Upper lobe of left lung (tissue), 6 donors: ENCODE measurements around the gene WDFY3. TPM values are rescaled to one million over a fixed set of nuclear protein-coding genes. Genes with fewer than 3 reads are reported as not detected.
A peak's percentile ranks its signal among the peaks of the same experiment; 100 is the strongest.

Experiments used
- ATAC-seq, 2 donors: fragments of 200-7000 bp; cut with Tn5 transposase; one replicate each; pipeline ENCODE4 v1.9.1; 2022; ENCODE audit warnings: mild to moderate bottlenecking in 2 of 2, moderate library complexity in 2 of 2; ENCODE audit not compliant: low FRiP score in 2 of 2
- DNase-seq, 2 donors: peaks; one replicate each; pipeline ENCODE4 v3.0.0-alpha.2; 2019 to 2020
- H3K27ac ChIP-seq, 4 donors: fragments of 200-600 bp; sonication (generic); one replicate each; pipeline ENCODE4 v1.5.1; 2016 to 2019
- H3K27me3 ChIP-seq, 4 donors: fragments of 200-600 bp; sonication (generic); one replicate each; pipeline ENCODE4 v1.5.1; 2017 to 2019
- H3K36me3 ChIP-seq, 4 donors: fragments of 200-600 bp; sonication (generic); one replicate each; pipeline ENCODE4 v1.5.1; 2016 to 2019
- H3K4me1 ChIP-seq, 4 donors: fragments of 200-600 bp; sonication (generic); one replicate each; pipeline ENCODE4 v1.5.1; 2018 to 2019
- H3K4me3 ChIP-seq, 4 donors: fragments of 200-600 bp; sonication (generic); one replicate each; pipeline ENCODE4 v1.5.1; 2017 to 2019; ENCODE audit warnings: mild to moderate bottlenecking in 2 of 4, moderate library complexity in 1 of 4
- H3K9me3 ChIP-seq, 4 donors: fragments of 200-600 bp; sonication (generic); one replicate each; pipeline ENCODE4 v1.5.1; 2018 to 2019
- EP300 ChIP-seq, 4 donors: sonication (generic); formaldehyde crosslinking; IDR thresholded peaks; one replicate each; pipeline ENCODE4 v1.5.1; 2017; ENCODE audit warnings: antibody characterized with exemption in 4 of 4, control low read depth in 2 of 4
- POLR2A ChIP-seq, 4 donors: fragments of 450-650 bp; IDR thresholded peaks; one replicate each; pipeline ENCODE4 v1.5.1; 2016 to 2017; ENCODE audit warnings: antibody characterized with exemption in 4 of 4, mild to moderate bottlenecking in 2 of 4
- POLR2AphosphoS5 ChIP-seq, 2 donors: sonication (generic); formaldehyde crosslinking; IDR thresholded peaks; one replicate each; pipeline ENCODE4 v1.5.1; 2017; ENCODE audit warnings: antibody characterized with exemption in 2 of 2
- WGBS, 2 donors: methylation state at CpG; one replicate each; pipeline ENCODE4 v1.1.5; 2017 to 2018; 5-methylcytosine and 5-hydroxymethylcytosine counted together
- total RNA-seq, 6 donors: library from RNA; depleted of rRNA in 4 of 6; stranded (reverse); fragments of >200 nt in 4 of 6; gene quantifications; one replicate each; pipeline versions ENCODE4 v1.1.0 to v1.2.1, GENCODE V29; 2016 to 2021
- TF ChIP-seq, protein P1 (sequence below), 6 experiments: fragments of 450-650 bp in 4 of 6; fragments of 200-600 bp in 2 of 6; sonication (generic) in 2 of 6; IDR thresholded peaks; one replicate each; pipeline ENCODE4 v1.5.1; 2016 to 2019; ENCODE audit warnings: antibody characterized with exemption in 6 of 6
- donor health status: DM: no; HTN: no; CAD: no; lungs with moderate emphysema.
- donor health status: DM: no; HTN: yes; CAD: no; lungs with severe emphysema.

The WDFY3 gene
- total RNA-seq, 6 donors from 2014 or later: 52.0 to 159 (median 103) TPM

DNA sequence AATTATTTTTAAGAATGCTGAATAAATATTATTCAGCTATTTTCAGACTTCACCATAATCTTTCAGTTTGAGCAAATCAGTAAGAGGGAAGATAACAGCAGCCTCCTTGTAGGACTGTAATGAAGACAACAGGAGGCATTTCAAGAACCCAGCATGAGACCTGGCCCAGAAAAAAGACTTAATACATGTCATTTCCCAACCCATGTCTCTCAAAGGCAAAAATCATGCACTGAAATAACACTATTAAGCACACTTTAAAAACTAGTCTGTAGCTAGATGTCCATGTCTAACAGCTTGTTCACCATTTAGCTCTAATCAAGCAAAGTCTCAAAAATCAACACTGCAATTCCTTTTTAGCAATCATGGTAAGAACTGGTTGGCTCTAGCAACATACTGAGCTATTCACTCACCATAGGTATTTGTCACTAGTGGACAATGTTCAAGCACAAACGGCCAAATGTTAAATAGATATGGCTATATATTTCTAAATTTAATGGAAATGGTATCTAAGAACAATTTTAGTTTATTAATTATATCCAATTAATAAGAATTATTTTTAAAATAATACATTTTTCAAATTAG lies 109.9 kb downstream of the WDFY3 start:
- TF ChIP-seq EP300 (IDR thresholded peaks at IDR 0.05): no peak
- no peak for TF ChIP-seq POLR2AphosphoS5 (IDR thresholded peaks at IDR 0.05)
- no peak for TF ChIP-seq POLR2A (IDR thresholded peaks at IDR 0.05)
- TF ChIP-seq, protein P1, sequence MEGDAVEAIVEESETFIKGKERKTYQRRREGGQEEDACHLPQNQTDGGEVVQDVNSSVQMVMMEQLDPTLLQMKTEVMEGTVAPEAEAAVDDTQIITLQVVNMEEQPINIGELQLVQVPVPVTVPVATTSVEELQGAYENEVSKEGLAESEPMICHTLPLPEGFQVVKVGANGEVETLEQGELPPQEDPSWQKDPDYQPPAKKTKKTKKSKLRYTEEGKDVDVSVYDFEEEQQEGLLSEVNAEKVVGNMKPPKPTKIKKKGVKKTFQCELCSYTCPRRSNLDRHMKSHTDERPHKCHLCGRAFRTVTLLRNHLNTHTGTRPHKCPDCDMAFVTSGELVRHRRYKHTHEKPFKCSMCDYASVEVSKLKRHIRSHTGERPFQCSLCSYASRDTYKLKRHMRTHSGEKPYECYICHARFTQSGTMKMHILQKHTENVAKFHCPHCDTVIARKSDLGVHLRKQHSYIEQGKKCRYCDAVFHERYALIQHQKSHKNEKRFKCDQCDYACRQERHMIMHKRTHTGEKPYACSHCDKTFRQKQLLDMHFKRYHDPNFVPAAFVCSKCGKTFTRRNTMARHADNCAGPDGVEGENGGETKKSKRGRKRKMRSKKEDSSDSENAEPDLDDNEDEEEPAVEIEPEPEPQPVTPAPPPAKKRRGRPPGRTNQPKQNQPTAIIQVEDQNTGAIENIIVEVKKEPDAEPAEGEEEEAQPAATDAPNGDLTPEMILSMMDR (IDR thresholded peaks at IDR 0.05): no peak
- H3K9me3 ChIP-seq: no peaks in the 10 kb centered on the region
- no peak for ATAC-seq
- 72 to 77% methylated on average over 1 of the region's 1 CpG for WGBS, 2 donors
- peaks cover 0 to 4% (median 0%) of the 10 kb centered on the region in 4 donors for H3K4me1 ChIP-seq
- H3K4me3 ChIP-seq: no peak overlapping the region
- no peak for DNase-seq
- peaks cover 0 to 15% (median 11%) of the 10 kb centered on the region in 4 donors for H3K36me3 ChIP-seq
- no peak overlapping the region for H3K27ac ChIP-seq
- H3K27me3 ChIP-seq: no peaks in the 10 kb centered on the region

DNA sequence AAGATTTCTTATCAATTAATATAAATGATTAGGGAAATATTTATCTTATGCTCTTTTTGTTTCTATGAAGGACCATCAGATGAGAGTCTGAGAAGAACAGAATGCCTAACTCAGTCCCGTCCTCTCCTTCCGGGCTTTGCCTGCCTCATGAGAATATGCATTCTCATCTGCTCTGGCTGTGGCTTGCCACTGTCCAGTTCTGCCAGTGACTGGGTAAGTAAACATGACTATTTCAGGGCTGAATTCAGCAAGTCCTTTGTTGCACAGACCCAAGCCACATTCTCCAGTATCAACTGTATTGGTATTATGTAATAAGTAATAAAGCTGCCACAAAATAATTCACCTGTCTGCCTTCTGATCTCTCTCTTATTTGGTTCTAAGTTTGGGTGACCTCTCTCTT lies 110.7 kb downstream of the WDFY3 start:
- no peak overlapping the region for H3K27ac ChIP-seq
- DNase-seq (no peak), ATAC-seq (peak in 1 of 2 donors; percentile 16)
- TF ChIP-seq POLR2AphosphoS5 (IDR thresholded peaks at IDR 0.05) (no peak), POLR2A (IDR thresholded peaks at IDR 0.05) (no peak), EP300 (IDR thresholded peaks at IDR 0.05) (no peak)
- TF ChIP-seq, protein P1 (IDR thresholded peaks at IDR 0.05): no peak
- H3K27me3 ChIP-seq: no peaks in the 10 kb centered on the region
- peaks cover 0 to 15% (median 11%) of the 10 kb centered on the region in 4 donors for H3K36me3 ChIP-seq
- peaks cover 0 to 4% (median 0%) of the 10 kb centered on the region in 4 donors for H3K4me1 ChIP-seq
- no peak overlapping the region for H3K4me3 ChIP-seq
- H3K9me3 ChIP-seq: no peaks in the 10 kb centered on the region
- WGBS, 2 donors: 77 to 83% methylated on average over 2 of the region's 2 CpGs

DNA sequence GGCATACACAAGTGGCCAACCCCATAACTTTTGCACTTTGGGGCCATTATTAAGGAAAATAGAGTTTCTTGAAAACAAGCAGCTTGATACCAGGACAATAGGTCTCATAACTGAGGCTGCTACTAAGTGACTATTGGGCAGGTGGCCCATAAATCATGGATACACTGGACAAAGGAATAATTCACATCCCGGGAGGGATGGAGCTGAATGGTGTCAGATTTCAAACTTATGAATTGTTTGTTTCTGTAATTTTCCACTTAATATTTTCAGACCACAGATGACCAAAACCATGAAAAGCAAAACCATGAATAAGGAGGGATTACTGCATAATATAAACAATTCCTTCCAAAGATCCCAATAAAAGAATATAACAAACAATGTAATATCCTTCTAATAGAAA lies 114.4 kb downstream of the WDFY3 start:
- TF ChIP-seq, protein P1 (IDR thresholded peaks at IDR 0.05): no peak
- no peak for TF ChIP-seq POLR2AphosphoS5 (IDR thresholded peaks at IDR 0.05)
- no peak for TF ChIP-seq EP300 (IDR thresholded peaks at IDR 0.05)
- TF ChIP-seq POLR2A (IDR thresholded peaks at IDR 0.05): no peak
- no peak overlapping the region for H3K27ac ChIP-seq
- no peaks in the 10 kb centered on the region for H3K27me3 ChIP-seq
- DNase-seq: no peak
- no peak for ATAC-seq
- no peak overlapping the region for H3K4me3 ChIP-seq
- peaks cover 0 to 4% (median 0%) of the 10 kb centered on the region in 4 donors for H3K4me1 ChIP-seq
- peaks cover 0 to 16% (median 0%) of the 10 kb centered on the region in 4 donors for H3K36me3 ChIP-seq
- WGBS, 2 donors: 86 to 92% methylated on average over 1 of the region's 1 CpG
- H3K9me3 ChIP-seq: no peaks in the 10 kb centered on the region

DNA sequence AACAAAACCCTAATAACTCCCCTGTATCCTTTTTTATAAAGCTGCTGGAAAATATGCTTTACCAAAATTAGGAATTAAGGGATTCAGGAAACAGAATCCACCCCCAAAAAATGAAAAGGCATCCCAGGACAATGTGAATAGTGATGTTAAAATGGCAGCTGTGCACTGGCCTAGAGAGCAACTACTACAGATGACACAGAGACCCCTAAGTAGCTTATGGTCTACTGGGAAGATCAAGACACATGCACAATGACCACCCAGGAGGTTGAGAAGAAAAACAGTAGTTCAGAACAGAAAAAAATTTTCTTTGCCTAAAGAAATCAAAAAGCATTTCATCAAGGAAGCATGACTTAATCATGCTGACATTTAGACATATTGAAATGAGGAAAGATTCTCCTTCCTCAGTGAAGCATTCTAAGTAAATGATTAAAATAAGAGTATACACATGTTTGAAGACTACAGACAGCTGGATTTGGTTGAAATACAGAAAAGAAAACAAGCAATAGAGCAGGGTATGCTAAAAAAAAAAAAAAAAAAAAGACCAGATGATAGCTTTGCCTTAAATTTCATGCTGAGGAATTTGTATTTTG lies 117.3 kb downstream of the WDFY3 start:
- no peak for DNase-seq
- no peak overlapping the region for H3K4me3 ChIP-seq
- no peak for ATAC-seq
- H3K4me1 ChIP-seq: no peaks in the 10 kb centered on the region
- H3K36me3 ChIP-seq: peaks cover 0 to 25% (median 2%) of the 10 kb centered on the region in 4 donors
- TF ChIP-seq POLR2AphosphoS5 (IDR thresholded peaks at IDR 0.05) (no peak), POLR2A (IDR thresholded peaks at IDR 0.05) (no peak), EP300 (IDR thresholded peaks at IDR 0.05) (no peak)
- TF ChIP-seq, protein P1 (IDR thresholded peaks at IDR 0.05): no peak
- H3K27ac ChIP-seq: no peak overlapping the region
- no peaks in the 10 kb centered on the region for H3K9me3 ChIP-seq
- no peaks in the 10 kb centered on the region for H3K27me3 ChIP-seq

DNA sequence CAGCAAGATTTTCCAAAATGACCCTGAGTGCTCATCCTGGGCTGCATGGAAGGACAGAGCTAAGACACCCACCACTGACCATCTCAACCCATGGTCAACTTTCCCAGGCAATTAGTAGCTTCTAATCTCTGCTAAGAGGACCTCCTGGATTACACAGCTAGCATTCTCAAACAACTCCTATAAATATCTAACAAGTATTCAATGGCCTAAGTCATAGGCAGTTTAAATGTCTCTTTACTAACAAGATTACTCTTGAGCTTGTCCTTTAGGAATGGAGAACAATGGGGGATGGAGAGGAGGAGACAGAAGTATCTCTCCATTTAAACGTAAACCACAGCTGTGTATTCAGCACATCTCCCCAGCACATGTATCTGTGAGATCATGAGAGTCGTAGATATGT lies 118.1 kb downstream of the WDFY3 start:
- Histone ChIP-seq H3K27ac (peak overlapping the region in 1 of 4 donors; percentile 35), H3K36me3 (peaks cover 0 to 25% (median 2%) of the 10 kb centered on the region in 4 donors), H3K4me1 (no peaks in the 10 kb centered on the region), H3K27me3 (no peaks in the 10 kb centered on the region), H3K9me3 (no peaks in the 10 kb centered on the region), H3K4me3 (no peak overlapping the region)
- ATAC-seq (no peak), DNase-seq (no peak)
- TF ChIP-seq EP300 (IDR thresholded peaks at IDR 0.05): no peak
- TF ChIP-seq POLR2A (IDR thresholded peaks at IDR 0.05): no peak
- no peak for TF ChIP-seq POLR2AphosphoS5 (IDR thresholded peaks at IDR 0.05)
- TF ChIP-seq, protein P1 (IDR thresholded peaks at IDR 0.05): no peak
- WGBS, 2 donors: 75 to 86% methylated on average over 2 of the region's 2 CpGs
